ENCODE measurements around the gene SCYGR1. TPM values are rescaled to one million over a fixed set of nuclear protein-coding genes. Genes with fewer than 3 reads are reported as not detected.

The SCYGR1 gene
- total and polyA plus RNA-seq, 2 donors = not detected

DNA sequence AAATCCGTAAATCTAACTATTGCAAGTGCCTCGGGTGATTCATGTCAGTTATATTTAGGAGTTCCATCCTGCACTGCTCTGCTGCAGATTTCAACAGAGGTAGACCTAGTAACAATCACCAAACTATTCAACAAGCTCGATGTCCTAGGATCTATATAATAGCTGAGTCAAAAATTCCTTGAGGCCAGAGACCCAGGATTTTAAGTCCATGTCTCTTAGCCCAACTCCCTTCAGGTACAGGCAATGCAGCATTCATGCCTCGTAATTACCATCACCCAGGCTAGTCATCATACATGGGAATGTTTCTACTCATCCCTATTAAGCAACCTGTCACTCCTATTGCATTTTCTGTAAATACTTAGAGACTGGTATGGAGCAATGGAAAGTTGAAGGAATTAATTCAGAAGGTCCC, 9.4 kb downstream of the SCYGR1 start:
- H3K36me3 ChIP-seq (ENCODE audit: control insufficient read depth in 2 of 2, insufficient read depth in 2 of 2, low read length in 1 of 2) = no peaks in the 10 kb centered on the region
- H3K4me1 ChIP-seq (ENCODE audit: control insufficient read depth in 2 of 2, insufficient read depth in 2 of 2, low read length in 2 of 2) = no peaks in the 10 kb centered on the region
- H3K27ac ChIP-seq (ENCODE audit: low read depth in 1 of 2, low read length in 1 of 2) = no peak overlapping the region
- no peak for DNase-seq (ENCODE audit: low read depth in 6 of 9, low spot score in 9 of 9)
- no peaks in the 10 kb centered on the region for H3K27me3 ChIP-seq (ENCODE audit: control insufficient read depth in 2 of 2, insufficient read depth in 1 of 2, low read length in 1 of 2)
- no peak overlapping the region for H3K4me3 ChIP-seq (ENCODE audit: low read length in 2 of 2)
- WGBS = 97% methylated on average over 4 of the region's 4 CpGs
- no peaks in the 10 kb centered on the region for H3K9me3 ChIP-seq (ENCODE audit: control insufficient read depth in 2 of 2, insufficient read depth in 1 of 2, low read length in 1 of 2)

DNA sequence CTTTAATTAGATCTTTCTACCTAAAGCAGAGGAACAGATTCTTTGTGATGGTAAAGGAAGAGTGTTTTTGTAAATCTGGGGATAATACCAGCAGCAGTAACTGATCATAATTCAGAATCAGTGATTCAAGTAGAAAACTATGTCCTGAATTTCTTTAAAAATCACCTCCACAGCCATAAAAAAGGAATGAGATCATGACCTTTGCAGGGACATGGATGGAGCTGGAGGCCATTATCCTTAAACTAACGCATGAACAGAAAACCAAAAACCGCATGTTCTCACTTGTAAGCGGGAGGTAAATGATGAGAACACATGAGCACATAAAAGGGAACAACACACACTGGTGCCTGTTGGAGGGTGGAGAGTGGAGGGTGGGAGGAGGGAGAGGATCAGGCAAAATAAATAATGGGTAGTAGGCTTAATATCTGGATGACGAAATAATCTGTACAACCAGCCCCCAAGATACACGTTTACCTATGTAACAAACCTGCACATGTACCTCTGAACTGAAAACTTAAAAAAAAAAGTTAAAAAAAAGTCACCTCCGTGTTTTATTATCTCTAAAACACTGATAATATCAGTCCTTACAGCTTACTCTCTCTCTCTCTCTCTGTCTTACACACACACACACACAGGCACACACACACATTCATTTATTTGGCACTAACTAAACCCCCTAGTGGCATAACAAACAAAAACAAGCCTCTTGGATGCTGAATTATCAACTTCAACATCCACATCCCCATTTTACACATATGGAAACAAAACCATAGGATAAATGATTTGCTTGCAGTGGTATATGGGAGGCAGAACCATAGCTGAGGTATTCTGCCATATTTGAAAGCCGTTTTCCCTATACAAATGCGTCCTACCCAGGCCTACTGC, 10.0 kb downstream of the SCYGR1 start:
- WGBS = 87% methylated on average over 8 of the region's 8 CpGs
- no peak for DNase-seq (ENCODE audit: low read depth in 6 of 9, low spot score in 9 of 9)

DNA sequence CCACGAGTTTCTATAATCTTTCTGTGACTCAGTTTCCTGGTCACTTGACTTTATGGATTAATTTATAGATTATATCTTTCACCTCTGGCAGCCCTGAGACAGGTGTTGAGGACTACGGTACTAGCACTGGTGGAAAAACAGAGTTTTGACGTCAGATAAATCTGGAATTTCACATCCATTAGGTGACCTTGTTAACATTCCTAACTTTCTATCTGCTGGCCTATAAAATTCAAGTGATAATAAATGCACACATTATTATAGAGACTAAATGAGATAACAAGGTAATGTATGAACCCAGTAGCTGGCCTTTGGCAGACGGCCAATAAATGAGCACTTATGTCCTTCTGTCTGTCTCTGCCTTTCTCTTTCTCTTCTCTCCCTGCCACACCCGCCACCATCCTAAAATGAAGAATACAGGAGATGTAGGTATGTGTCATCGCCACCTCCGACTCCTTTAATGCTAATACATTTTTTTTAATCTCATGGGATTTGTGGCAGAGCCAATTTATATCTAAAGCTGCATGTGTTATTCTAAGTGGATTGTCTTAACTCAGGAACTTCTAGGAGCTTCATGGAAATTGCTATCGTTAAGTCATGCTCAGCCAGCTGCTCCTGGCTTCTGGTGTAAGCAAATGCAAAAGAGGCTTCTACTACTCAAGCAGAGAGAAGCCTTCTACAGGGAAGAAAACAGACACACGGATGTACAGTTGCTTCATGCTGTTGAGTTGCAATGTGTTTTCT, 10.9 kb downstream of the SCYGR1 start:
- no peaks in the 10 kb centered on the region for H3K27me3 ChIP-seq (ENCODE audit: control insufficient read depth in 2 of 2, insufficient read depth in 1 of 2, low read length in 1 of 2)
- no peaks in the 10 kb centered on the region for H3K36me3 ChIP-seq (ENCODE audit: control insufficient read depth in 2 of 2, insufficient read depth in 2 of 2, low read length in 1 of 2)
- 95% methylated on average over 9 of the region's 9 CpGs for WGBS
- H3K27ac ChIP-seq (ENCODE audit: low read depth in 1 of 2, low read length in 1 of 2) = no peak overlapping the region
- DNase-seq (ENCODE audit: low read depth in 6 of 9, low spot score in 9 of 9) = no peak
- H3K9me3 ChIP-seq (ENCODE audit: control insufficient read depth in 2 of 2, insufficient read depth in 1 of 2, low read length in 1 of 2) = no peaks in the 10 kb centered on the region
- H3K4me3 ChIP-seq (ENCODE audit: low read length in 2 of 2) = no peak overlapping the region
- H3K4me1 ChIP-seq (ENCODE audit: control insufficient read depth in 2 of 2, insufficient read depth in 2 of 2, low read length in 2 of 2) = no peaks in the 10 kb centered on the region

More for the DNA sequence above, 10.0 kb downstream of the SCYGR1 start:
- Histone ChIP-seq H3K27ac (ENCODE audit: low read depth in 1 of 2, low read length in 1 of 2) (no peak overlapping the region), H3K36me3 (ENCODE audit: control insufficient read depth in 2 of 2, insufficient read depth in 2 of 2, low read length in 1 of 2) (no peaks in the 10 kb centered on the region), H3K4me3 (ENCODE audit: low read length in 2 of 2) (no peak overlapping the region), H3K27me3 (ENCODE audit: control insufficient read depth in 2 of 2, insufficient read depth in 1 of 2, low read length in 1 of 2) (no peaks in the 10 kb centered on the region), H3K9me3 (ENCODE audit: control insufficient read depth in 2 of 2, insufficient read depth in 1 of 2, low read length in 1 of 2) (no peaks in the 10 kb centered on the region), H3K4me1 (ENCODE audit: control insufficient read depth in 2 of 2, insufficient read depth in 2 of 2, low read length in 2 of 2) (no peaks in the 10 kb centered on the region)

DNA sequence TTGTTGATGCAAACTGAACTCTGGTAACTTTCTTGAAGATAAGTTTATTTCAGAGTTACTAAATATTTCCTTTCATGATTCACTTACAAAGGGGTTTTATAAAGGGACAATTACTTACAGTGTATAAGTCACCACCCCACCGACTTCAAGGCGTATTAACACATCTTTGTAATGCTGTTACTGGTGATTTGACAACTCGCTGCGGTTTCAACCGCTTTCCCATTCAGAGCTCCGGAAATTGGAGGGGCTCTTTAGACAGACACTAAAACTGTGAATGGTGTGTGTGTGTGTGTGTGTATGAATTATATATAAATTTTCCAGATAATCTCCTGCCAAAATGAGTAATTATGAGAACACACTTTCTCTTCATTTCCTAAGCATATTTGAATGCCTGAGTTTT, 13.6 kb downstream of the SCYGR1 start:
- no peaks in the 10 kb centered on the region for H3K27me3 ChIP-seq (ENCODE audit: control insufficient read depth in 2 of 2, insufficient read depth in 1 of 2, low read length in 1 of 2)
- no peaks in the 10 kb centered on the region for H3K36me3 ChIP-seq (ENCODE audit: control insufficient read depth in 2 of 2, insufficient read depth in 2 of 2, low read length in 1 of 2)
- no peaks in the 10 kb centered on the region for H3K4me1 ChIP-seq (ENCODE audit: control insufficient read depth in 2 of 2, insufficient read depth in 2 of 2, low read length in 2 of 2)
- peak in 2 of 9 donors; percentile 8 to 35 for DNase-seq (ENCODE audit: low read depth in 6 of 9, low spot score in 9 of 9)
- H3K27ac ChIP-seq (ENCODE audit: low read depth in 1 of 2, low read length in 1 of 2) = no peak overlapping the region
- 61% methylated on average over 6 of the region's 6 CpGs for WGBS
- H3K9me3 ChIP-seq (ENCODE audit: control insufficient read depth in 2 of 2, insufficient read depth in 1 of 2, low read length in 1 of 2) = no peaks in the 10 kb centered on the region
- H3K4me3 ChIP-seq (ENCODE audit: low read length in 2 of 2) = no peak overlapping the region

DNA sequence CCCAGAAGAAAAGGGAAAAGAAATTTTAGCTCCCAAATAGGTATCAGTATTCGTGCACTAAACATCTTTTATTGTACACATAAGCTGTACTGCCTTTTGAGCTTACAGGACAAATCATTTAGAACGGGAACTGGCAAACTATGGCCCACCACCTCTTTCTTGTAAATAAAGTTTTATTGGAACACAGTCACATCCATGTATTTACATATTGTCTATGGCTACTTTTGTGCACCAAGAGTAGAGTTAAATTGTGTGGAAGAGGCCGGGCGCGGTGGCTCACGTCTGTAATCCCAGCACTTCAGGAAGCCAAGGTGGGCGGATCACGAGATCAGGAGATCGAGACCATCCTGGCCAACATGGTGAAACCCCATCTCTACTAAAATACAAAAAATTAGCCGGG, 14.4 kb downstream of the SCYGR1 start:
- Histone ChIP-seq H3K4me3 (ENCODE audit: low read length in 2 of 2) (no peak overlapping the region), H3K27me3 (ENCODE audit: control insufficient read depth in 2 of 2, insufficient read depth in 1 of 2, low read length in 1 of 2) (no peaks in the 10 kb centered on the region), H3K4me1 (ENCODE audit: control insufficient read depth in 2 of 2, insufficient read depth in 2 of 2, low read length in 2 of 2) (no peaks in the 10 kb centered on the region), H3K9me3 (ENCODE audit: control insufficient read depth in 2 of 2, insufficient read depth in 1 of 2, low read length in 1 of 2) (no peaks in the 10 kb centered on the region), H3K36me3 (ENCODE audit: control insufficient read depth in 2 of 2, insufficient read depth in 2 of 2, low read length in 1 of 2) (no peaks in the 10 kb centered on the region), H3K27ac (ENCODE audit: low read depth in 1 of 2, low read length in 1 of 2) (no peak overlapping the region)
- 94% methylated on average over 10 of the region's 10 CpGs for WGBS
- DNase-seq (ENCODE audit: low read depth in 6 of 9, low spot score in 9 of 9) = no peak

DNA sequence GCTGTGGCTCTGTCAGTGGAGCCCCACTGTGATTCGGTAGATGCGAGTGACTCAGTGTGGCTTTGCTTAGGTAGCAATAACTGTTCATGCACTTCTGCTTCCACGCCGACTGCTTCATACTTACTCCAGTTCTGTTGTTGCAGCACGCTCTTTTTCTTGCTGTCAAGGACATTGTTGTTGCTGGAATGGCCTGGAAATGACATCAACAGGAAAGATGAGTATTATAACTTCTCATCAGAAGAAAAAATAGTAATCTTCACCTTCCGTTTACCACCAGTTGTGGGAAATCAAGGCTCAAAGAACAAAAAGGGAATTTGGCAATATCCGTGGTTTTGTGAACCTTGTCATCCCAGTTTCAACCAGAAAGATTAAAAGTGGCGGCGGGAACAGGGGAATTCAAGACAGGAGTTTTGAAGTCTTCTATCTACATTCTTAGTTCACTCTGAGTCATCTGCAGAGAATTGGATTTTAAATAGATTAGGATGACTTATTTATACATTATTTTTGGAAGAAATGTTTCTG, 16.9 kb downstream of the SCYGR1 start:
- no peaks in the 10 kb centered on the region for H3K9me3 ChIP-seq (ENCODE audit: control insufficient read depth in 2 of 2, insufficient read depth in 1 of 2, low read length in 1 of 2)
- no peaks in the 10 kb centered on the region for H3K4me1 ChIP-seq (ENCODE audit: control insufficient read depth in 2 of 2, insufficient read depth in 2 of 2, low read length in 2 of 2)
- 92% methylated on average over 9 of the region's 9 CpGs for WGBS
- H3K36me3 ChIP-seq (ENCODE audit: control insufficient read depth in 2 of 2, insufficient read depth in 2 of 2, low read length in 1 of 2) = no peaks in the 10 kb centered on the region
- no peak overlapping the region for H3K27ac ChIP-seq (ENCODE audit: low read depth in 1 of 2, low read length in 1 of 2)
- H3K4me3 ChIP-seq (ENCODE audit: low read length in 2 of 2) = no peak overlapping the region
- no peak for DNase-seq (ENCODE audit: low read depth in 6 of 9, low spot score in 9 of 9)
- H3K27me3 ChIP-seq (ENCODE audit: control insufficient read depth in 2 of 2, insufficient read depth in 1 of 2, low read length in 1 of 2) = no peaks in the 10 kb centered on the region

DNA sequence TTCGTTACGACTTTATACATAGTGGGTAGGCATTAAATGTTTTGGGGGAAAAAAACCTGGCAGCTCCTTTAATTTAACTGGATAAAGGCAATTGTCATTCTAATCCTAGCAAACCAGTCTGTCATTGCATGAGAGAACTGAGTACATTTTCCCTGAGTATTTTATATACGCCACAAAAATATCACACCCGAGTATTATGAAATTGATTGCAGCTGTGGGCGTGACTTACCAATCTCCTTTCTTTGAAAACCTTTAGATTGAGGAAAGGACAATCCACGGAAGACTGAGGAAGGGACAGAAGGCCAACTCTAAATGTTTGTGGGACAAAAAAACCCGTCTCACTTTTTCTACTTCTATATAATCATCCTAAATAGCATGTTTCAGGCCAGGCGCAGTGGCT, 17.7 kb downstream of the SCYGR1 start:
- Histone ChIP-seq H3K27me3 (ENCODE audit: control insufficient read depth in 2 of 2, insufficient read depth in 1 of 2, low read length in 1 of 2) (no peaks in the 10 kb centered on the region), H3K36me3 (ENCODE audit: control insufficient read depth in 2 of 2, insufficient read depth in 2 of 2, low read length in 1 of 2) (no peaks in the 10 kb centered on the region), H3K9me3 (ENCODE audit: control insufficient read depth in 2 of 2, insufficient read depth in 1 of 2, low read length in 1 of 2) (no peaks in the 10 kb centered on the region), H3K4me3 (ENCODE audit: low read length in 2 of 2) (no peak overlapping the region), H3K4me1 (ENCODE audit: control insufficient read depth in 2 of 2, insufficient read depth in 2 of 2, low read length in 2 of 2) (no peaks in the 10 kb centered on the region), H3K27ac (ENCODE audit: low read depth in 1 of 2, low read length in 1 of 2) (no peak overlapping the region)
- no peak for DNase-seq (ENCODE audit: low read depth in 6 of 9, low spot score in 9 of 9)
- WGBS = 97% methylated on average over 8 of the region's 8 CpGs

DNA sequence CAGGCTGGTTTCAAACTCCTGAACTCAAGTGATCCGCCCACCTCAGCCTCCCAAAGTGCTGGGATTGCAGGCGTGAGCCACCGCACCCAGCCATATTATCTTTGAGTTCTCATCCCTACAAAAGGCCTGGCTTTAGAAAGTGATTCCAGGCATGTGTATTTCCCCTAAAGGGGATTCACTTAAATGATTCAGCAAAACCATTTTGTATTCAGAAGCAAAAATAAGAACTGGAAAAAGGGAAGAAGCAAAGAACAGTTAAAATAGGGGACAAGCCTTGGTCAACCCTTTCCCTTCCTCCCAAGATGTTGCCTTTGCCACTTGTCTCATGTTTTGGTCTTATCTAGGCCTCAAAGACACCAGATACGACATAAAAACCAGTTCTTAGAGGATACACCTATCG, 19.2 kb downstream of the SCYGR1 start:
- Histone ChIP-seq H3K27me3 (ENCODE audit: control insufficient read depth in 2 of 2, insufficient read depth in 1 of 2, low read length in 1 of 2) (no peaks in the 10 kb centered on the region), H3K9me3 (ENCODE audit: control insufficient read depth in 2 of 2, insufficient read depth in 1 of 2, low read length in 1 of 2) (no peaks in the 10 kb centered on the region), H3K4me3 (ENCODE audit: low read length in 2 of 2) (no peak overlapping the region), H3K36me3 (ENCODE audit: control insufficient read depth in 2 of 2, insufficient read depth in 2 of 2, low read length in 1 of 2) (no peaks in the 10 kb centered on the region), H3K27ac (ENCODE audit: low read depth in 1 of 2, low read length in 1 of 2) (no peak overlapping the region), H3K4me1 (ENCODE audit: control insufficient read depth in 2 of 2, insufficient read depth in 2 of 2, low read length in 2 of 2) (no peaks in the 10 kb centered on the region)
- DNase-seq (ENCODE audit: low read depth in 6 of 9, low spot score in 9 of 9) = no peak
- 91% methylated on average over 5 of the region's 5 CpGs for WGBS

DNA sequence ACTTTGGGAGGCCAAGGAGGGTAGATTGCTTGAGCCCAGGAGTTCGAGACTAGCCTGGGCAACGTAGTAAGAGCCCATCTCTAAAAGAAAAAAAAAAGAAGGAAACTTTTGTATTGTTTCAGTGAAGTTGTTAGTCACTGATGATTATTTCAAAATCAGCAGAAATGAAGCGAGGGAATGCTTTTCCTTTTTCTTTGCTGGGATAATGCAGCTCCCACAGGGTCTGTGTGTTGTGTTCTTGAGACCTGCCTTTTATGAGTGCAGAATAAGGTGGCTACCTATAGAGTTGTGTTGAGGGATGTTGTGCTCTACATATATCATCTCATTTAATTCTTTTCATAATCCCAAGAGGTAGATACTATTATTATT, 20.3 kb downstream of the SCYGR1 start:
- H3K36me3 ChIP-seq (ENCODE audit: control insufficient read depth in 2 of 2, insufficient read depth in 2 of 2, low read length in 1 of 2) = no peaks in the 10 kb centered on the region
- DNase-seq (ENCODE audit: low read depth in 6 of 9, low spot score in 9 of 9) = no peak
- no peaks in the 10 kb centered on the region for H3K27me3 ChIP-seq (ENCODE audit: control insufficient read depth in 2 of 2, insufficient read depth in 1 of 2, low read length in 1 of 2)
- H3K4me3 ChIP-seq (ENCODE audit: low read length in 2 of 2) = no peak overlapping the region
- H3K9me3 ChIP-seq (ENCODE audit: control insufficient read depth in 2 of 2, insufficient read depth in 1 of 2, low read length in 1 of 2) = no peaks in the 10 kb centered on the region
- H3K27ac ChIP-seq (ENCODE audit: low read depth in 1 of 2, low read length in 1 of 2) = no peak overlapping the region
- no peaks in the 10 kb centered on the region for H3K4me1 ChIP-seq (ENCODE audit: control insufficient read depth in 2 of 2, insufficient read depth in 2 of 2, low read length in 2 of 2)
- WGBS = 97% methylated on average over 3 of the region's 3 CpGs

Data from thymus (tissue), 11 donors.